HepG2 (cell line): ENCODE data around the gene KIF6. TPM values are rescaled to one million over a fixed set of nuclear protein-coding genes. Genes with fewer than 3 reads are reported as not detected.

Experiments used
- CEBPG ChIP-seq: IDR thresholded peaks from 2 replicates; pipeline ENCODE4 v1.6.1; 2016
- GLI4 ChIP-seq: sonication (generic); formaldehyde crosslinking; IDR thresholded peaks from 2 replicates; pipeline ENCODE4 v1.5.1; 2020; ENCODE audit warnings: missing genetic modification reagents, mild to moderate bottlenecking, moderate library complexity, borderline replicate concordance
- HOXD1 ChIP-seq: sonication (generic); formaldehyde crosslinking; IDR thresholded peaks from 2 replicates; pipeline ENCODE4 v1.5.0; 2020; ENCODE audit warnings: missing genetic modification reagents
- JUND ChIP-seq: sonication (generic); formaldehyde crosslinking; IDR thresholded peaks from 2 replicates; pipeline ENCODE4 v1.8.0; 2022; ENCODE audit warnings: mild to moderate bottlenecking, missing genetic modification reagents
- MAFG ChIP-seq: sonication (generic); formaldehyde crosslinking; IDR thresholded peaks from 2 replicates; pipeline ENCODE4 v1.5.1; 2020; ENCODE audit warnings: mild to moderate bottlenecking, missing genetic modification reagents
- PRPF4 ChIP-seq: fragments of 200-400 bp; formaldehyde crosslinking; IDR thresholded peaks from 2 replicates; pipeline ENCODE4 v1.6.1; 2016; ENCODE audit warnings: low read length, low read depth; ENCODE audit not compliant: poor library complexity, severe bottlenecking
- STAG1 ChIP-seq: sonication (generic); formaldehyde crosslinking; IDR thresholded peaks from 2 replicates; pipeline ENCODE4 v1.4.0; 2020; ENCODE audit warnings: missing genetic modification reagents
- ZNF253 ChIP-seq: sonication (generic); formaldehyde crosslinking; IDR thresholded peaks from 2 replicates; pipeline ENCODE4 v1.8.0; 2022; ENCODE audit warnings: mild to moderate bottlenecking, missing genetic modification reagents, borderline replicate concordance
- ZNF33A ChIP-seq: sonication (generic); formaldehyde crosslinking; IDR thresholded peaks from 2 replicates; pipeline ENCODE4 v1.5.1; 2020; ENCODE audit warnings: missing genetic modification reagents, mild to moderate bottlenecking, moderate library complexity, borderline replicate concordance
- ZNF496 ChIP-seq: sonication (generic); formaldehyde crosslinking; IDR thresholded peaks from 2 replicates; pipeline ENCODE4 v1.8.1; 2023; ENCODE audit warnings: mild to moderate bottlenecking, moderate library complexity, missing genetic modification reagents; ENCODE audit not compliant: insufficient replicate concordance
- ZNF550 ChIP-seq: sonication (generic); formaldehyde crosslinking; IDR thresholded peaks from 2 replicates; pipeline ENCODE4 v1.4.0; 2020; ENCODE audit warnings: mild to moderate bottlenecking, missing genetic modification reagents, borderline replicate concordance
- ZNF652 ChIP-seq: IDR thresholded peaks from 2 replicates; pipeline ENCODE4 v1.6.1; 2016; ENCODE audit warnings: low read depth, borderline replicate concordance
- ZNF703 ChIP-seq: sonication (generic); formaldehyde crosslinking; IDR thresholded peaks from 2 replicates; pipeline ENCODE4 v1.5.1; 2020; ENCODE audit warnings: missing genetic modification reagents, mild to moderate bottlenecking, moderate library complexity, borderline replicate concordance
- polyA plus RNA-seq, 8 experiments: library from polyadenylated mRNA; depleted of rRNA in 3 of 8; stranded (reverse) in 7 of 8; unstranded in 1 of 8; fragments of >200 nt; fragmentation: Illumina TruSeq in 4 of 8; extraction: Trizol in 4 of 8; gene quantifications; 2 replicates each; pipeline versions ENCODE4 v1.2.1 to v1.2.3, GENCODE V29; 2011 to 2016; ENCODE audit warnings: low read depth in 4 of 8, missing spikeins in 1 of 8, mixed read lengths in 1 of 8; ENCODE audit not compliant: insufficient read depth in 1 of 8
- total RNA-seq, 5 experiments: library from RNA; depleted of rRNA; stranded (reverse); fragments of >200 nt; fragmentation: Illumina TruSeq; extraction: Trizol; gene quantifications; 2 replicates each; pipeline ENCODE4 v1.2.3, GENCODE V29; 2016; ENCODE audit warnings: low read depth in 1 of 5
- TF ChIP-seq, protein P1 (sequence below): sonication (generic); formaldehyde crosslinking; IDR thresholded peaks from 2 replicates; pipeline ENCODE4 v1.4.0; 2020; ENCODE audit warnings: mild to moderate bottlenecking, missing genetic modification reagents
- TF ChIP-seq, protein P2 (sequence below): sonication (generic); formaldehyde crosslinking; conservative IDR thresholded peaks from 2 replicates; pipeline ENCODE4 v1.8.0; 2022; ENCODE audit warnings: low read depth, missing genetic modification reagents
- TF ChIP-seq, protein P3 (sequence below): sonication (generic); formaldehyde crosslinking; IDR thresholded peaks from 2 replicates; pipeline ENCODE4 v1.8.1; 2023; ENCODE audit warnings: mild to moderate bottlenecking, inconsistent platforms, moderate library complexity, missing genetic modification reagents, borderline replicate concordance
- TF ChIP-seq, protein P4 (sequence below): IDR thresholded peaks from 2 replicates; pipeline ENCODE4 v1.6.1; 2016

KIF6 gene
- total and polyA plus RNA-seq, 2 of the 13 experiments (the other 11 are each of a cell fraction or from before 2014, with no cell fraction given) = 0.04 to 0.27 TPM

DNA sequence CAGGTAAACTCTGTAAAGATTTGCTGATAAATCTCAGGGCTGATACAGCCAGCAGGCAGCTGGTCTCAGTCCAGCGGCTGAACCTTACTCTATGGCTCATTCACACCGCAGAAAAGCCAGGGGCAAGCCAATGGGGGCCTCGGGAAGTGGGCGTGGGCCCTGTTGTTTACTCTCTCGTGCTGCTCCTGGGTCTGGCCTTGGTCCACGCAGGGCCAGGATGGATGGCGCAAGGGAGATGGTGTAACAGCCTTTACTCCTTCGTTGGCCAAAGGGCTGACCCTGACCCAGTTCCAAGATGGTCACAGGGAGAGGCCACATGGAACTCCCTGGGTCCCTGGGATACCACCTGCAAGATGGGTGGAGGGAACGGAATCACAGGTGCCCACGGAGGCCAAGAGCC lies 427.1 kb downstream of the KIF6 start (continued):
- TF ChIP-seq, protein P1, sequence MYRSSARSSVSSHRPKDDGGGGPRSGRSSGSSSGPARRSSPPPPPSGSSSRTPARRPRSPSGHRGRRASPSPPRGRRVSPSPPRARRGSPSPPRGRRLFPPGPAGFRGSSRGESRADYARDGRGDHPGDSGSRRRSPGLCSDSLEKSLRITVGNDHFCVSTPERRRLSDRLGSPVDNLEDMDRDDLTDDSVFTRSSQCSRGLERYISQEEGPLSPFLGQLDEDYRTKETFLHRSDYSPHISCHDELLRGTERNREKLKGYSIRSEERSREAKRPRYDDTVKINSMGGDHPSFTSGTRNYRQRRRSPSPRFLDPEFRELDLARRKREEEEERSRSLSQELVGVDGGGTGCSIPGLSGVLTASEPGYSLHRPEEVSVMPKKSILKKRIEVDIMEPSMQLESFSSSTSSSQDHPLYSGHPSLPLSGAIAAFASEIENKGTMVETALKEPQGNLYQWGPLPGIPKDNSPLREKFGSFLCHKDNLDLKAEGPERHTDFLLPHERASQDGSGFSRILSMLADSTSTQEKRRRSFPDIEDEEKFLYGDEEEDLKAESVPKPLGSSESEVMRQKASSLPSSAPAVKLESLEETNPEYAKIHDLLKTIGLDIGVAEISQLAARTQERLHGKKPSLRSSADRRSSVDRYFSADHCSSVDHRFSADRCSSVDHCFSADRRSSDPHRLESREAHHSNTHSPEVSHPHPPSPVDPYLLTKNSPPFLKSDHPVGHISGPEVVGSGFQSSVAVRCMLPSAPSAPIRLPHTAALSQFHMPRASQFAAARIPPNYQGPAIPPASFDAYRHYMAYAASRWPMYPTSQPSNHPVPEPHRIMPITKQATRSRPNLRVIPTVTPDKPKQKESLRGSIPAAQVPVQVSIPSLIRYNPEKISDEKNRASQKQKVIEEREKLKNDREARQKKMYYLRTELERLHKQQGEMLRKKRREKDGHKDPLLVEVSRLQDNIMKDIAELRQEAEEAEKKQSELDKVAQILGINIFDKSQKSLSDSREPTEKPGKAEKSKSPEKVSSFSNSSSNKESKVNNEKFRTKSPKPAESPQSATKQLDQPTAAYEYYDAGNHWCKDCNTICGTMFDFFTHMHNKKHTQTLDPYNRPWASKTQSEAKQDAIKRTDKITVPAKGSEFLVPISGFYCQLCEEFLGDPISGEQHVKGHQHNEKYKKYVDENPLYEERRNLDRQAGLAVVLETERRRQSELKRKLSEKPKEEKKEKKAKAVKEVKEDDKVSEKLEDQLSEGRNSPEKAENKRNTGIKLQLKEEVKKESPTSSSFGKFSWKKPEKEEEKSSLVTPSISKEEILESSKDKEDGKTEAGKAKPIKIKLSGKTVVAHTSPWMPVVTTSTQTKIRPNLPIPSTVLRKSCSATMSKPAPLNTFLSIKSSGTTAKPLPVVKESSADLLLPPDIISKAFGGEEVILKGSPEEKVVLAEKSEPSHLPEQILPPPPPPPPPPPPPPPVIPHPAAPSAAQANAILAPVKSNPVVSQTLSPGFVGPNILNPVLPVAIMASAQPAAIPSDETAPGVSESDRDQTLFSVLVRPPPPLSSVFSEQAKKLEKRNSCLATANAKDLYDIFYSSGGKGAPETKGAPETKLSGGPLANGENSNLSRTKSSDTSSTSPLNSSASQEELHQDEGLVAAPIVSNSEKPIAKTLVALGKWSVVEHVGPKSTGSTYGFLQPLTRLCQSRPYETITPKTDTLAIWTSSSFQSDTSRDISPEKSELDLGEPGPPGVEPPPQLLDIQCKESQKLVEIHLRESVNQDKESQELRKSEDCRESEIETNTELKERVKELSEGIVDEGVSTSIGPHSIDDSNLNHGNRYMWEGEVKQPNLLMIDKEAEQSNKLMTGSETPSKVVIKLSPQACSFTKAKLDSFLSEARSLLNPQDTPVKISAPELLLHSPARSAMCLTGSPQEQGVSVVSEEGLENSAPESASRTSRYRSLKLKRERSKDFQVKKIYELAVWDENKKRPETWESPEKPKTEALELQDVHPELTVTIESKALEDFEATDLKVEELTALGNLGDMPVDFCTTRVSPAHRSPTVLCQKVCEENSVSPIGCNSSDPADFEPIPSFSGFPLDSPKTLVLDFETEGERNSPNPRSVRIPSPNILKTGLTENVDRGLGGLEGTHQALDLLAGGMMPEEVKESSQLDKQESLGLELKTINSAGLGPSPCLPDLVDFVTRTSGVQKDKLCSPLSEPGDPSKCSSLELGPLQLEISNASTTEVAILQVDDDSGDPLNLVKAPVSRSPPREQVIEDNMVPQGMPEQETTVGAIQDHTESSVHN (CRISPR knock-in tag) = no peak
- TF ChIP-seq, protein P2, sequence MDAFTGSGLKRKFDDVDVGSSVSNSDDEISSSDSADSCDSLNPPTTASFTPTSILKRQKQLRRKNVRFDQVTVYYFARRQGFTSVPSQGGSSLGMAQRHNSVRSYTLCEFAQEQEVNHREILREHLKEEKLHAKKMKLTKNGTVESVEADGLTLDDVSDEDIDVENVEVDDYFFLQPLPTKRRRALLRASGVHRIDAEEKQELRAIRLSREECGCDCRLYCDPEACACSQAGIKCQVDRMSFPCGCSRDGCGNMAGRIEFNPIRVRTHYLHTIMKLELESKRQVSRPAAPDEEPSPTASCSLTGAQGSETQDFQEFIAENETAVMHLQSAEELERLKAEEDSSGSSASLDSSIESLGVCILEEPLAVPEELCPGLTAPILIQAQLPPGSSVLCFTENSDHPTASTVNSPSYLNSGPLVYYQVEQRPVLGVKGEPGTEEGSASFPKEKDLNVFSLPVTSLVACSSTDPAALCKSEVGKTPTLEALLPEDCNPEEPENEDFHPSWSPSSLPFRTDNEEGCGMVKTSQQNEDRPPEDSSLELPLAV (CRISPR knock-in tag) = no peak
- TF ChIP-seq PRPF4 (no peak), ZNF253 (CRISPR knock-in tag) (0 out of 2 replicates have a peak, but pooled peaks have one; percentile 18), GLI4 (CRISPR knock-in tag) (no peak), ZNF703 (CRISPR knock-in tag) (no peak), ZNF496 (CRISPR knock-in tag) (no peak), ZNF652 (CRISPR knock-in tag) (no peak), CEBPG (CRISPR knock-in tag) (peak; percentile 53), HOXD1 (CRISPR knock-in tag) (no peak), ZNF33A (CRISPR knock-in tag) (no peak), STAG1 (CRISPR knock-in tag) (no peak), ZNF550 (CRISPR knock-in tag) (no peak), JUND (CRISPR knock-in tag) (no peak), MAFG (CRISPR knock-in tag) (no peak)
- TF ChIP-seq, protein P3, sequence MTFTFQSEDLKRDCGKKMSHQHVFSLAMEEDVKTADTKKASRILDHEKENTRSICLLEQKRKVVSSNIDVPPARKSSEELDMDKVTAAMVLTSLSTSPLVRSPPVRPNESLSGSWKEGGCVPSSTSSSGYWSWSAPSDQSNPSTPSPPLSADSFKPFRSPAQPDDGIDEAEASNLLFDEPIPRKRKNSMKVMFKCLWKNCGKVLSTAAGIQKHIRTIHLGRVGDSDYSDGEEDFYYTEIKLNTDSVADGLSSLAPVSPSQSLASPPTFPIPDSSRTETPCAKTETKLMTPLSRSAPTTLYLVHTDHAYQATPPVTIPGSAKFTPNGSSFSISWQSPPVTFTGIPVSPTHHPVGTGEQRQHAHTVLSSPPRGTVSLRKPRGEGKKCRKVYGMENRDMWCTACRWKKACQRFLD = no peak
- TF ChIP-seq, protein P4, sequence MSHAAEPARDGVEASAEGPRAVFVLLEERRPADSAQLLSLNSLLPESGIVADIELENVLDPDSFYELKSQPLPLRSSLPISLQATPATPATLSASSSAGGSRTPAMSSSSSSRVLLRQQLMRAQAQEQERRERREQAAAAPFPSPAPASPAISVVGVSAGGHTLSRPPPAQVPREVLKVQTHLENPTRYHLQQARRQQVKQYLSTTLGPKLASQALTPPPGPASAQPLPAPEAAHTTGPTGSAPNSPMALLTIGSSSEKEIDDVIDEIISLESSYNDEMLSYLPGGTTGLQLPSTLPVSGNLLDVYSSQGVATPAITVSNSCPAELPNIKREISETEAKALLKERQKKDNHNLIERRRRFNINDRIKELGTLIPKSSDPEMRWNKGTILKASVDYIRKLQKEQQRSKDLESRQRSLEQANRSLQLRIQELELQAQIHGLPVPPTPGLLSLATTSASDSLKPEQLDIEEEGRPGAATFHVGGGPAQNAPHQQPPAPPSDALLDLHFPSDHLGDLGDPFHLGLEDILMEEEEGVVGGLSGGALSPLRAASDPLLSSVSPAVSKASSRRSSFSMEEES (CRISPR knock-in tag) = no peak
